GM19239 (cell line): ENCODE results near the gene HOMER1.

Source experiments
- DNase-seq: peaks from one replicate; pipeline ENCODE4 v3.0.0; 2011; ENCODE audit warnings: low spot score; ENCODE audit not compliant: insufficient read length
- FAIRE-seq: peaks from 2 replicates; lab custom pipeline; 2011; peaks lifted over from hg19 to GRCh38; lab: Jason Lieb, UNC

HOMER1 gene

GRCh38 chr5:79346420-79346824, 167.5 kb downstream of the HOMER1 start:
- FAIRE-seq: no peak

GRCh38 chr5:79333852-79334557, 179.9 kb downstream of the HOMER1 start:
- DNase-seq (no peak), FAIRE-seq (no peak)

More at GRCh38 chr5:79346420-79346824, 167.5 kb downstream of the HOMER1 start:
- no peak for DNase-seq

- no peak for DNase-seq
- no peak for FAIRE-seq
Observed at GRCh38 chr5:79330071-79330470, 183.9 kb downstream of the HOMER1 start.

- FAIRE-seq: no peak
- DNase-seq: no peak
Observed at GRCh38 chr5:79329453-79329852, 184.5 kb downstream of the HOMER1 start.
